WTC11 (cell line): ENCODE measurements around the gene F5.

Source experiments
- ETV6 ChIP-seq: sonication (generic); formaldehyde crosslinking; IDR thresholded peaks from 2 replicates; pipeline ENCODE4 v1.8.1; 2022; ENCODE audit warnings: mild to moderate bottlenecking, missing genetic modification reagents
- IRF2 ChIP-seq: sonication (generic); formaldehyde crosslinking; IDR thresholded peaks from 2 replicates; pipeline ENCODE4 v1.8.0; 2022; ENCODE audit warnings: low read depth, missing genetic modification reagents, borderline replicate concordance
- KAT7 ChIP-seq: sonication (generic); formaldehyde crosslinking; IDR thresholded peaks from 2 replicates; pipeline ENCODE4 v1.8.1; 2023; ENCODE audit warnings: missing genetic modification reagents, mild to moderate bottlenecking, borderline replicate concordance
- NR1H2 ChIP-seq: sonication (generic); formaldehyde crosslinking; IDR thresholded peaks from 2 replicates; pipeline ENCODE4 v1.9.0; 2021; ENCODE audit warnings: mild to moderate bottlenecking, moderate library complexity, missing genetic modification reagents
- NR2C2 ChIP-seq: sonication (generic); formaldehyde crosslinking; IDR thresholded peaks from 2 replicates; pipeline ENCODE4 v1.8.0; 2022; ENCODE audit warnings: mild to moderate bottlenecking, missing genetic modification reagents
- SP1 ChIP-seq: sonication (generic); formaldehyde crosslinking; conservative IDR thresholded peaks from 2 replicates; pipeline ENCODE4 v1.8.1; 2022; ENCODE audit warnings: missing genetic modification reagents
- TCF7 ChIP-seq: sonication (generic); formaldehyde crosslinking; IDR thresholded peaks from 2 replicates; pipeline ENCODE4 v1.8.0; 2022; ENCODE audit warnings: mild to moderate bottlenecking, low read depth, missing genetic modification reagents, moderate library complexity
- ZNF219 ChIP-seq: sonication (generic); formaldehyde crosslinking; IDR thresholded peaks from 2 replicates; pipeline ENCODE4 v1.8.0; 2023; ENCODE audit warnings: missing genetic modification reagents, mild to moderate bottlenecking, borderline replicate concordance
- ZNF232 ChIP-seq: sonication (generic); formaldehyde crosslinking; IDR thresholded peaks from 2 replicates; pipeline ENCODE4 v1.8.0; 2022; ENCODE audit warnings: mild to moderate bottlenecking, missing genetic modification reagents
- TF ChIP-seq, protein P1 (sequence below): sonication (generic); formaldehyde crosslinking; IDR thresholded peaks from 2 replicates; pipeline ENCODE4 v1.8.1; 2023; ENCODE audit warnings: mild to moderate bottlenecking, missing genetic modification reagents, moderate library complexity
- TF ChIP-seq, protein P2 (sequence below): fragments of 200-600 bp; IDR thresholded peaks from 2 replicates; pipeline ENCODE4 v1.8.0; 2022; ENCODE audit warnings: antibody characterized with exemption
- TF ChIP-seq, protein P3 (sequence below): sonication (generic); formaldehyde crosslinking; IDR thresholded peaks from 2 replicates; pipeline ENCODE4 v1.8.0; 2022; ENCODE audit warnings: mild to moderate bottlenecking, missing genetic modification reagents
- TF ChIP-seq, protein P4 (sequence below): sonication (generic); formaldehyde crosslinking; IDR thresholded peaks from 2 replicates; pipeline ENCODE4 v1.8.1; 2023; ENCODE audit warnings: mild to moderate bottlenecking, moderate library complexity, missing genetic modification reagents
- TF ChIP-seq, protein P5 (sequence below): sonication (generic); formaldehyde crosslinking; IDR thresholded peaks from 2 replicates; pipeline ENCODE4 v1.8.0; 2022; ENCODE audit warnings: mild to moderate bottlenecking, missing genetic modification reagents

DNA sequence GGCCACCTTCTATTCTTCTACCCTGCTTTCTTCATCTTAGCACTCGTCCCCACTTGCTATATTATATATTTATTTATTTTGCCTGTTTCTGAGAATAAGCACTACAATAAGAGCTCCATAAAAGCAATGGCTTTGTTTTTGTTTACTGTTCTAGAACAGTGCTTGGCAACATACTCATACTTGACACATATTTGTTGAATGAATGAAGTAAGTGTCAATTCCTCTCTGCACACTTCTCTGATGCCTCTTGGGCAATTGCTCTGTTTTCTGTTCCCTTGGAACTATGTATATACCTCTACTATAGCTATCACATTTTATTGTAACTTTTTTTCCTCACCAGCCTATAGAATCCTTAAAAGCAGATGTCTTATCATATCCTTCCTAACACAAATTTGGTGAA lies 93.0 kb downstream of the F5 start:
- TF ChIP-seq, protein P1, sequence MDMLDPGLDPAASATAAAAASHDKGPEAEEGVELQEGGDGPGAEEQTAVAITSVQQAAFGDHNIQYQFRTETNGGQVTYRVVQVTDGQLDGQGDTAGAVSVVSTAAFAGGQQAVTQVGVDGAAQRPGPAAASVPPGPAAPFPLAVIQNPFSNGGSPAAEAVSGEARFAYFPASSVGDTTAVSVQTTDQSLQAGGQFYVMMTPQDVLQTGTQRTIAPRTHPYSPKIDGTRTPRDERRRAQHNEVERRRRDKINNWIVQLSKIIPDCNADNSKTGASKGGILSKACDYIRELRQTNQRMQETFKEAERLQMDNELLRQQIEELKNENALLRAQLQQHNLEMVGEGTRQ (CRISPR knock-in tag), result no peak
- TF ChIP-seq ETV6 (CRISPR knock-in tag) (no peak), TCF7 (CRISPR knock-in tag) (no peak), ZNF219 (CRISPR knock-in tag) (no peak), IRF2 (CRISPR knock-in tag) (no peak), ZNF232 (CRISPR knock-in tag) (no peak), SP1 (no peak), NR2C2 (no peak), KAT7 (CRISPR knock-in tag) (no peak), NR1H2 (CRISPR knock-in tag) (no peak)
- TF ChIP-seq, protein P2, sequence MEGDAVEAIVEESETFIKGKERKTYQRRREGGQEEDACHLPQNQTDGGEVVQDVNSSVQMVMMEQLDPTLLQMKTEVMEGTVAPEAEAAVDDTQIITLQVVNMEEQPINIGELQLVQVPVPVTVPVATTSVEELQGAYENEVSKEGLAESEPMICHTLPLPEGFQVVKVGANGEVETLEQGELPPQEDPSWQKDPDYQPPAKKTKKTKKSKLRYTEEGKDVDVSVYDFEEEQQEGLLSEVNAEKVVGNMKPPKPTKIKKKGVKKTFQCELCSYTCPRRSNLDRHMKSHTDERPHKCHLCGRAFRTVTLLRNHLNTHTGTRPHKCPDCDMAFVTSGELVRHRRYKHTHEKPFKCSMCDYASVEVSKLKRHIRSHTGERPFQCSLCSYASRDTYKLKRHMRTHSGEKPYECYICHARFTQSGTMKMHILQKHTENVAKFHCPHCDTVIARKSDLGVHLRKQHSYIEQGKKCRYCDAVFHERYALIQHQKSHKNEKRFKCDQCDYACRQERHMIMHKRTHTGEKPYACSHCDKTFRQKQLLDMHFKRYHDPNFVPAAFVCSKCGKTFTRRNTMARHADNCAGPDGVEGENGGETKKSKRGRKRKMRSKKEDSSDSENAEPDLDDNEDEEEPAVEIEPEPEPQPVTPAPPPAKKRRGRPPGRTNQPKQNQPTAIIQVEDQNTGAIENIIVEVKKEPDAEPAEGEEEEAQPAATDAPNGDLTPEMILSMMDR, result no peak
- TF ChIP-seq, protein P3, sequence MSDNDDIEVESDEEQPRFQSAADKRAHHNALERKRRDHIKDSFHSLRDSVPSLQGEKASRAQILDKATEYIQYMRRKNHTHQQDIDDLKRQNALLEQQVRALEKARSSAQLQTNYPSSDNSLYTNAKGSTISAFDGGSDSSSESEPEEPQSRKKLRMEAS (CRISPR knock-in tag), result no peak
- TF ChIP-seq, protein P4, sequence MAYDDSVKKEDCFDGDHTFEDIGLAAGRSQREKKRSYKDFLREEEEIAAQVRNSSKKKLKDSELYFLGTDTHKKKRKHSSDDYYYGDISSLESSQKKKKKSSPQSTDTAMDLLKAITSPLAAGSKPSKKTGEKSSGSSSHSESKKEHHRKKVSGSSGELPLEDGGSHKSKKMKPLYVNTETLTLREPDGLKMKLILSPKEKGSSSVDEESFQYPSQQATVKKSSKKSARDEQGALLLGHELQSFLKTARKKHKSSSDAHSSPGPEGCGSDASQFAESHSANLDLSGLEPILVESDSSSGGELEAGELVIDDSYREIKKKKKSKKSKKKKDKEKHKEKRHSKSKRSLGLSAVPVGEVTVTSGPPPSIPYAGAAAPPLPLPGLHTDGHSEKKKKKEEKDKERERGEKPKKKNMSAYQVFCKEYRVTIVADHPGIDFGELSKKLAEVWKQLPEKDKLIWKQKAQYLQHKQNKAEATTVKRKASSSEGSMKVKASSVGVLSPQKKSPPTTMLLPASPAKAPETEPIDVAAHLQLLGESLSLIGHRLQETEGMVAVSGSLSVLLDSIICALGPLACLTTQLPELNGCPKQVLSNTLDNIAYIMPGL (CRISPR knock-in tag), result no peak
- TF ChIP-seq, protein P5, sequence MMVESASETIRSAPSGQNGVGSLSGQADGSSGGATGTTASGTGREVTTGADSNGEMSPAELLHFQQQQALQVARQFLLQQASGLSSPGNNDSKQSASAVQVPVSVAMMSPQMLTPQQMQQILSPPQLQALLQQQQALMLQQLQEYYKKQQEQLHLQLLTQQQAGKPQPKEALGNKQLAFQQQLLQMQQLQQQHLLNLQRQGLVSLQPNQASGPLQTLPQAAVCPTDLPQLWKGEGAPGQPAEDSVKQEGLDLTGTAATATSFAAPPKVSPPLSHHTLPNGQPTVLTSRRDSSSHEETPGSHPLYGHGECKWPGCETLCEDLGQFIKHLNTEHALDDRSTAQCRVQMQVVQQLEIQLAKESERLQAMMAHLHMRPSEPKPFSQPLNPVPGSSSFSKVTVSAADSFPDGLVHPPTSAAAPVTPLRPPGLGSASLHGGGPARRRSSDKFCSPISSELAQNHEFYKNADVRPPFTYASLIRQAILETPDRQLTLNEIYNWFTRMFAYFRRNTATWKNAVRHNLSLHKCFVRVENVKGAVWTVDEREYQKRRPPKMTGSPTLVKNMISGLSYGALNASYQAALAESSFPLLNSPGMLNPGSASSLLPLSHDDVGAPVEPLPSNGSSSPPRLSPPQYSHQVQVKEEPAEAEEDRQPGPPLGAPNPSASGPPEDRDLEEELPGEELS (CRISPR knock-in tag), result no peak
